ENCODE measurements around the gene UQCRH. TPM values are rescaled to one million over a fixed set of nuclear protein-coding genes. Genes with fewer than 3 reads are reported as not detected.
"Not testable (repeated sequence)": the region's sequence is repeated elsewhere in the genome, so short reads cannot be mapped to it uniquely, and the experiment has no call there.

UQCRH gene
- total RNA-seq, 3 donors from 2014 or later: 283 to 366 (median 338) TPM

- H3K4me1 Mint-ChIP-seq (ENCODE audit: low read depth): peaks cover 26% of the 10 kb centered on the region
- ATAC-seq (no peak), DNase-seq (no peak)
- no peak overlapping the region for H3K4me3 Mint-ChIP-seq
- peaks cover 30% of the 10 kb centered on the region for H3K36me3 Mint-ChIP-seq (ENCODE audit: insufficient read depth)
- H3K9me3 Mint-ChIP-seq: no peaks in the 10 kb centered on the region
- H3K27me3 Mint-ChIP-seq (ENCODE audit: low read depth): no peaks in the 10 kb centered on the region
Measured at GRCh38 chr1:46309401-46310159, 6.1 kb downstream of the UQCRH start.

- DNase-seq (no peak), ATAC-seq (no peak)
- H3K4me3 Mint-ChIP-seq: no peak overlapping the region
- peaks cover 23% of the 10 kb centered on the region for H3K4me1 Mint-ChIP-seq (ENCODE audit: low read depth)
- peaks cover 34% of the 10 kb centered on the region for H3K36me3 Mint-ChIP-seq (ENCODE audit: insufficient read depth)
- H3K27me3 Mint-ChIP-seq (ENCODE audit: low read depth): no peaks in the 10 kb centered on the region
- no peaks in the 10 kb centered on the region for H3K9me3 Mint-ChIP-seq
Measured at GRCh38 chr1:46310321-46310720, 6.8 kb downstream of the UQCRH start.

DNA sequence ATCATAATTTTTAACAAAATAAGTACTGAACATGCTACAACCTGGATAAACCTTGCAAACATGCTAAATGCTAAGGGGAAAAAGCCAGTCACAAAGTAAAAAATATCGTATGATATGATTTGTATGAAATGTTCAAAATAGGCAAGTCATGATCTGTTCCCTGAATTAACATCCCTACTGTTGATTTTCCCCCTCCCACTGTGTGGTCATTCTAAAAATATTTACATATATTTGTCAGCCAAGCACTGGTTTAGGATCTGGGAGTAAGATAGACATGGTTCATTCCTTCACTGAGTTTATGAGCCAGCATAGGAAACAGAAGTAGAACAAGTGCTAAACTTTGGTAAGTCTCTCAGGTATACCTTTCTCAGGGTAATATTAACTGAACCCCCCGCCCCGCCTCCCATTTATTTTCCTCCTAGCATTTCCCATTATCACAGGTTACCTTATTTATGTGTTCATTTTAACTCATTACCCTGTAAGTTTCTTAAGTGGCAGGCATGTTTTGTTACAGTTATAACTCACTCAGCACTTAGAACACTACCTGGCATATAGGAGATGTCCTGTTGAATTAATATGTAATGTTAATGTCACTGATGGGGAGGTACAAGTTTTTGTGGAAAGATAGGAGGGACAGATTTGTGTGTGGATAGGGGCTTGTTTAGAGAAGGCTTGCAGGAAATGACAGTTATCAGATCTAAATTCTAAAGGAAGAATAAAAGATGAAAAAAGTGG lies 12.3 kb downstream of the UQCRH start:
- Mint-ChIP-seq H3K4me3 (no peak overlapping the region), H3K27me3 (ENCODE audit: low read depth) (no peaks in the 10 kb centered on the region), H3K36me3 (ENCODE audit: insufficient read depth) (peaks cover 21% of the 10 kb centered on the region), H3K9me3 (no peaks in the 10 kb centered on the region), H3K4me1 (ENCODE audit: low read depth) (no peaks in the 10 kb centered on the region)
- ATAC-seq: no peak
- DNase-seq: no peak

GRCh38 chr1:46317323-46317722 lies 13.8 kb downstream of the UQCRH start:
- H3K36me3 Mint-ChIP-seq (ENCODE audit: insufficient read depth): peaks cover 18% of the 10 kb centered on the region
- no peaks in the 10 kb centered on the region for H3K27me3 Mint-ChIP-seq (ENCODE audit: low read depth)
- no peaks in the 10 kb centered on the region for H3K4me1 Mint-ChIP-seq (ENCODE audit: low read depth)
- no peak overlapping the region for H3K4me3 Mint-ChIP-seq
- ATAC-seq (no peak), DNase-seq (no peak)
- no peaks in the 10 kb centered on the region for H3K9me3 Mint-ChIP-seq

DNA sequence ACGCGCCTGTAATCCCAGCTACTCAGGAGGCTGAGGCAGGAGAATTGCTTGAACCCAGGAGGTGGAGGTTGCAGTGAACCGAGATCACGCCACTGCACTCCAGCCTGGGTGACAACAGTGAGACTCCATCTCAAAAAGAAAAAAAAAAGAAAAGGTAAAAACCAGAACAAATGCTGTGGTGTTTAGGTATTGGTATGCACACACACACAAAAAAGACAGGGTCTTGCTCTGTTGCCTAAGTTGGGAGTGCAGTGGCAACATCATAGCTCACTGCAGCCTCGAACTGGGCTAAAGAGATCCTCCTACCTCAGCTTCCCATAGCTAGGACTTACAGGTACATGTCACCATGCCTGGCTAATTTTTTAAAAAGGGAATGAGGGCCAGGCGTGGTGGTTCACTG lies 15.8 kb downstream of the UQCRH start:
- H3K27me3 Mint-ChIP-seq (ENCODE audit: low read depth); DNase-seq; H3K4me3 Mint-ChIP-seq; H3K9me3 Mint-ChIP-seq; ATAC-seq; H3K4me1 Mint-ChIP-seq (ENCODE audit: low read depth): not testable (repeated sequence)
- H3K36me3 Mint-ChIP-seq (ENCODE audit: insufficient read depth): peaks cover 15% of the 10 kb centered on the region

- not testable (repeated sequence) for DNase-seq; H3K4me1 Mint-ChIP-seq (ENCODE audit: low read depth); H3K27me3 Mint-ChIP-seq (ENCODE audit: low read depth); H3K9me3 Mint-ChIP-seq; H3K4me3 Mint-ChIP-seq; H3K36me3 Mint-ChIP-seq (ENCODE audit: insufficient read depth); ATAC-seq
Measured at GRCh38 chr1:46319960-46320914, 16.7 kb downstream of the UQCRH start.

- H3K4me1 Mint-ChIP-seq (ENCODE audit: low read depth); H3K27me3 Mint-ChIP-seq (ENCODE audit: low read depth); DNase-seq; H3K36me3 Mint-ChIP-seq (ENCODE audit: insufficient read depth); ATAC-seq; H3K4me3 Mint-ChIP-seq; H3K9me3 Mint-ChIP-seq: not testable (repeated sequence)
Measured at GRCh38 chr1:46322191-46322590, 18.7 kb downstream of the UQCRH start.

DNA sequence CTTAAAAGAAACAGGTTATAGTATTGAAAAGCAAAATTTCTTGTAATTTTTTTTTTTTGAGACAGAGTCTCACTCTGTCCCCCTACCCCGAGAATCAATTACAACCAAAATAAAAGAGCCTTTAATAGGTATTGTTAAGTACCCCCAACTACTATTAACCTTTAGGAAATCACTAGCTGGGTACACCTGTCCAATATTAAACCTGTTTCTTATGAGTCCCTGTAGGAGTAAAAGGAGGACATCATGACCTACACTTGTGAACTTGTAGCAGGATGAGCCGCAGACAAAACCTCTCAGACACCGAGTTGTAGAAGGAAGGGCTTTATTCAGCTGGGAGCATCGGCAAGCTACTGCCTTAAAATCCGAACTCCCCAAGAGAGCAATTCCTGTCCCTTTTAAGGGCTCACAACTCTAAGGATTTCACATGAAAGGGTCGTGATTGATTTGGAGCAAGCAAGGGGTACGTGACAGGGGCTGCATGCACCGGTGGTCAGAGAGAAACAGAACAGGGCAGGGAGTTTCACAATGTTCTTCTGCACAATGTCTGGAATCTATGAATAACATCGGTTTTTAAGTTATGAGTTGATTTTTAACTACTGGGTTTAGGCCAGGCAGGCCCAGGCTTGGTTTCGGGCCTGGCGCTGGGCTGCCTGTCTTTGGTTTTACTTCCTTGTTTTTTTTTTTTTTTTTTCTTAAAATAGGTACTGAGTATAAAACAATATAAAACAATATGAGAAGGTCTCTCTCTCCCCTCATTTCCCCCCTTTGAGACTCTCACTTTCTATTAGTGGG lies 22.0 kb downstream of the UQCRH start:
- H3K36me3 Mint-ChIP-seq (ENCODE audit: insufficient read depth); H3K4me3 Mint-ChIP-seq; ATAC-seq; H3K27me3 Mint-ChIP-seq (ENCODE audit: low read depth); DNase-seq; H3K4me1 Mint-ChIP-seq (ENCODE audit: low read depth); H3K9me3 Mint-ChIP-seq: not testable (repeated sequence)

DNA sequence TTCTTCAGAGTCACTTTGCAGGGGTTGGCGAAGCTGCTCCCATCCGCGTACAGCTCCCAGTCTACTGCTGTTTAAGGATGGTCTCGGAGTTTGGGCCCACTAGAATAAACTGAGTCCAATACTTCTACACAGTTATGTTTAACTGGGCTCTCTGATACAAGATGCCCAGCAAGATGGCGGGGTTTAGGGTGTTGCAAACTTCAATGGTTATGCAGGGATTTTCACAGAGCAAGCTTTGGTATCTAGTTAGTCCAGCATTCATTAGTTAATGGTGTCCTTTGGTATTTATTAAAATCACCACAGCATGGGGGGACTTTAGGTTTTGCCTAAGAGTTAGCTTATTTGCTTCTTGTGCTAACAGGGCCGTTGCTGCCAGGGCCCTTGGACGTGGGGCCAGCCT lies 24.7 kb downstream of the UQCRH start:
- not testable (repeated sequence) for H3K27me3 Mint-ChIP-seq (ENCODE audit: low read depth); DNase-seq

DNA sequence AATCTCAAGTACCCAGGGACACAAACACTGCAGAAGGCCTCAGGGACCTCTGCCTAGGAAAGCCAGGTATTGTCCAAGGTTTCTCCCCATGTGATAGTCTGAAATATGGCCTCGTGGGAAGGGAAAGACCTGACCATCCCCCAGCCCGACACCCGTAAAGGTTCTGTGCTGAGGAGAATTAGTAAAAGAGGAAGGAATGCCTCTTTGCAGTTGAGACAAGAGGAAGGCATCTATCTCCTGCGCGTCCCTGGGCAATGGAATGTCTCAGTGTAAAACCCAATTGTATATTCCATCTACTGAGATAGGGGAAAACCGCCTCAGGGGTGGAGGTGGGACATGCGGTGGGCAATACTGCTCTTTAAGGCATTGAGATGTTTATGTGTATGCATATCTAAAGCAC lies 26.3 kb downstream of the UQCRH start:
- not testable (repeated sequence) for H3K27me3 Mint-ChIP-seq (ENCODE audit: low read depth); ATAC-seq; DNase-seq; H3K9me3 Mint-ChIP-seq; H3K4me3 Mint-ChIP-seq; H3K4me1 Mint-ChIP-seq (ENCODE audit: low read depth); H3K36me3 Mint-ChIP-seq (ENCODE audit: insufficient read depth)

More for the DNA sequence above, 24.7 kb downstream of the UQCRH start:
- H3K9me3 Mint-ChIP-seq; H3K4me1 Mint-ChIP-seq (ENCODE audit: low read depth); ATAC-seq; H3K36me3 Mint-ChIP-seq (ENCODE audit: insufficient read depth); H3K4me3 Mint-ChIP-seq: not testable (repeated sequence)

- not testable (repeated sequence) for DNase-seq; ATAC-seq; H3K36me3 Mint-ChIP-seq (ENCODE audit: insufficient read depth); H3K4me3 Mint-ChIP-seq; H3K9me3 Mint-ChIP-seq; H3K4me1 Mint-ChIP-seq (ENCODE audit: low read depth); H3K27me3 Mint-ChIP-seq (ENCODE audit: low read depth)
Measured at GRCh38 chr1:46330381-46330780, 26.9 kb downstream of the UQCRH start.

GRCh38 chr1:46331786-46332540 lies 28.5 kb downstream of the UQCRH start:
- not testable (repeated sequence) for H3K9me3 Mint-ChIP-seq; H3K36me3 Mint-ChIP-seq (ENCODE audit: insufficient read depth); H3K4me3 Mint-ChIP-seq; H3K27me3 Mint-ChIP-seq (ENCODE audit: low read depth); DNase-seq; H3K4me1 Mint-ChIP-seq (ENCODE audit: low read depth); ATAC-seq

GRCh38 chr1:46333300-46334029 lies 30.0 kb downstream of the UQCRH start:
- ATAC-seq (no peak), DNase-seq (no peak)
- H3K36me3 Mint-ChIP-seq (ENCODE audit: insufficient read depth): no peaks in the 10 kb centered on the region
- no peaks in the 10 kb centered on the region for H3K9me3 Mint-ChIP-seq
- H3K27me3 Mint-ChIP-seq (ENCODE audit: low read depth): no peaks in the 10 kb centered on the region
- H3K4me1 Mint-ChIP-seq (ENCODE audit: low read depth): no peaks in the 10 kb centered on the region
- H3K4me3 Mint-ChIP-seq: no peak overlapping the region
